GM12875 (cell line): ENCODE measurements around the gene CCT3.
"Not testable (repeated sequence)": the region's sequence is repeated elsewhere in the genome, so short reads cannot be mapped to it uniquely, and the experiment has no call there.

ENCODE experiments used
- H3K4me3 ChIP-seq: one replicate; pipeline ENCODE4 v1.5.1; 2011; ENCODE audit warnings: low read depth, low read length, control low read depth
- CTCF ChIP-seq: IDR thresholded peaks from 2 replicates; pipeline ENCODE4 v1.5.1; 2011; ENCODE audit warnings: low read depth, mild to moderate bottlenecking, control low read depth, inconsistent platforms, low read length, moderate library complexity, borderline replicate concordance; ENCODE audit not compliant: insufficient read depth

CCT3 gene

GRCh38 chr1:156358641-156359040 lies 20.5 kb upstream of the CCT3 start:
- TF ChIP-seq CTCF, result no peak
- H3K4me3 ChIP-seq, result no peak overlapping the region

GRCh38 chr1:156357977-156358376 lies 19.9 kb upstream of the CCT3 start:
- no peak overlapping the region for H3K4me3 ChIP-seq
- TF ChIP-seq CTCF, result no peak

- no peak overlapping the region for H3K4me3 ChIP-seq
- peak; percentile 99 for TF ChIP-seq CTCF
These were observed 18.9 kb upstream of the CCT3 start for GRCh38 chr1:156356875-156357534.

DNA sequence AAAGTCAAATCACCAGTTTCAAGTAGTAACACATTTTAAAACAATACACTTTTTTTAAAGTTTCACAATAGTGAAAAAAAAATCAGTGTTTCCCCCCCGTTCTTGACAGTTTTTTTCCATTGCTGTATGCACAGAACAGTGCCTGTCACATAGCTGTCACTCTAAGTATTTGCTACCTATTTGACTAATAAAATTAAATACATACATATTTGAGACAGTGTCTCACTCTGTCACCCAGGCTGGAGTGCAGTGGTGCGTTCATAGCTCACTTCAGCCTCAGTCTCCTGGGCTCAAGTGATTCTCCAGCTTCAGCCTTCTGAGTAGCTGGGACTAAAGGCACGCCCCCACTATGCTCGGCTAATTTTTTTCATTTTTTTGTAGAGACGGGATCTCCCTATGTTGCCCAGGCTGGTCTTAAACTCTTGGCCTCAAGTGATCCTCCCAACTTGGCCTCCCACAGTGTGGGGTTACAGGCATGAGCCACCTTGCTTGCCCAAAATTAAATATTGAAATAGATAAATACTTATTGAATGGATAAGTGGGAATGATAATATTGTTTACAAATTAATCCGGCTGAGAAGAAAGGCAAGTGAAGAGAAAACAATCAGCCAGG lies 18.3 kb upstream of the CCT3 start:
- no peak overlapping the region for H3K4me3 ChIP-seq
- TF ChIP-seq CTCF, result no peak

DNA sequence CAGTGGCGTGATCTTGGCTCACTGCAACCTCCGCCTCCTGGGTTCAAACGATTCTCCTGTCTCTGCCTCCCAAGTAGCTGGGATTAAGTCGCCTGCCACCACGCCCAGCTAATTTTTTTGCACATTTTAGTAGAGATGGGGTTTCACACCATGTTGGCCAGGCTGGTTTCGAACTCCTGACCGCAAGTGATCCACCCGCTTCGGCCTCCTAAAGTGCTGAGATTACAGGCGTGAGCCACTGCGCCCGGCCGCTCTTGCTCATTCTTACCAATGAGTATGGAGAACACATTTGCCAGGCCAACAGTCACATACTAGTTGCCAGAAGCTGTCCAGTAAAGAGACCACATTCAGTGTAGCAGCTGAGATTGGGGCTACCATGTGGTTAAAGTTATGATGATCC lies 14.4 kb upstream of the CCT3 start:
- not testable (repeated sequence) for H3K4me3 ChIP-seq

GRCh38 chr1:156347331-156347730 lies 9.2 kb upstream of the CCT3 start:
- H3K4me3 ChIP-seq, result no peak overlapping the region
- TF ChIP-seq CTCF, result no peak

- no peak overlapping the region for H3K4me3 ChIP-seq
- TF ChIP-seq CTCF, result no peak
These were observed 8.5 kb upstream of the CCT3 start for GRCh38 chr1:156346636-156347035.

GRCh38 chr1:156346035-156346434 lies 7.9 kb upstream of the CCT3 start:
- H3K4me3 ChIP-seq, result not testable (repeated sequence)
